K562 (cell line): ENCODE results near the gene GOPC. TPM values are rescaled to one million over a fixed set of nuclear protein-coding genes. Genes with fewer than 3 reads are reported as not detected.
A peak's percentile ranks its signal among the peaks of the same experiment; 100 is the strongest.

ENCODE experiments used
- ATF1 ChIP-seq, 2 experiments: fragments of 450-650 bp in 1 of 2; IDR thresholded peaks; 2 replicates each; pipeline ENCODE4 v1.6.1; 2016; ENCODE audit warnings: missing compliant biosample characterization in 1 of 2, missing genetic modification characterization in 1 of 2
- CREB1 ChIP-seq, 2 experiments: sonication (generic) in 1 of 2; formaldehyde crosslinking in 1 of 2; IDR thresholded peaks; 2 replicates each; pipeline versions ENCODE4 v1.6.1 to v1.8.0; 2012 to 2022; ENCODE audit warnings: inconsistent platforms in 1 of 2, mild to moderate bottlenecking in 1 of 2, missing genetic modification reagents in 1 of 2, moderate library complexity in 1 of 2
- CREM ChIP-seq: IDR thresholded peaks from 2 replicates; pipeline ENCODE4 v1.6.1; 2014; ENCODE audit warnings: antibody characterized with exemption, low read depth
- DLX4 ChIP-seq: fragments of 250-450 bp; sonication (Bioruptor Pico); IDR thresholded peaks from 2 replicates; pipeline ENCODE4 v1.6.1; 2021; ENCODE audit warnings: mild to moderate bottlenecking
- EHMT2 ChIP-seq: fragments of 450-650 bp; IDR thresholded peaks from 2 replicates; pipeline ENCODE4 v1.6.1; 2018; ENCODE audit warnings: antibody characterized with exemption
- ELF4 ChIP-seq: fragments of 450-650 bp; formaldehyde crosslinking; IDR thresholded peaks from 2 replicates; pipeline ENCODE4 v1.4.0; 2022; ENCODE audit warnings: missing genetic modification characterization
- FOXM1 ChIP-seq, 2 experiments: fragments of 450-650 bp in 1 of 2; sonication (generic) in 1 of 2; formaldehyde crosslinking in 1 of 2; IDR thresholded peaks; 2 replicates each; pipeline versions ENCODE4 v1.6.1 to v1.9.0; 2017 to 2022; ENCODE audit warnings: low read depth in 2 of 2, mild to moderate bottlenecking in 2 of 2, missing genetic modification reagents in 1 of 2, moderate library complexity in 1 of 2
- HDAC2 ChIP-seq: fragments of 450-650 bp; IDR thresholded peaks from 2 replicates; pipeline ENCODE4 v1.6.1; 2016; ENCODE audit warnings: mild to moderate bottlenecking
- HMG20A ChIP-seq: fragments of 450-650 bp; formaldehyde crosslinking; conservative IDR thresholded peaks from 2 replicates; pipeline ENCODE4 v1.4.0; 2020; ENCODE audit warnings: mild to moderate bottlenecking, mixed read lengths
- HNRNPUL1 ChIP-seq: fragments of 200-400 bp; formaldehyde crosslinking; IDR thresholded peaks from 2 replicates; pipeline ENCODE4 v1.6.1; 2017; ENCODE audit warnings: low read length
- MAFF ChIP-seq: IDR thresholded peaks from 2 replicates; pipeline ENCODE4 v1.6.1; 2012; ENCODE audit warnings: low read length, improper control_type of control experiment
- NBN ChIP-seq: fragments of 450-650 bp; IDR thresholded peaks from 2 replicates; pipeline ENCODE4 v1.6.1; 2016; ENCODE audit warnings: low read depth, mild to moderate bottlenecking
- NUFIP1 ChIP-seq: fragments of 450-650 bp; IDR thresholded peaks from 2 replicates; pipeline ENCODE4 v1.6.1; 2018; ENCODE audit not compliant: partially characterized antibody
- PHF20 ChIP-seq: fragments of 450-650 bp; IDR thresholded peaks from 2 replicates; pipeline ENCODE4 v1.6.1; 2018; ENCODE audit not compliant: partially characterized antibody
- RB1 ChIP-seq: fragments of 450-650 bp; IDR thresholded peaks from 2 replicates; pipeline ENCODE4 v1.6.1; 2017; ENCODE audit warnings: low read depth, mild to moderate bottlenecking
- SMARCA4 ChIP-seq: fragments of 450-650 bp; IDR thresholded peaks from 2 replicates; pipeline ENCODE4 v1.6.1; 2016
- SMC3 ChIP-seq: conservative IDR thresholded peaks from 2 replicates; pipeline ENCODE4 v1.6.1; 2011; ENCODE audit warnings: low read depth, low read length, improper control_type of control experiment; ENCODE audit not compliant: insufficient read depth
- SP1 ChIP-seq: sonication (generic); formaldehyde crosslinking; IDR thresholded peaks from 2 replicates; pipeline ENCODE4 v1.8.1; 2022; ENCODE audit warnings: mild to moderate bottlenecking, missing genetic modification reagents
- SRF ChIP-seq, 2 experiments: fragments of 250-450, 450-650 bp in 1 of 2; sonication (Bioruptor Pico) in 1 of 2; sonication (generic) in 1 of 2; formaldehyde crosslinking; IDR thresholded peaks; 2 replicates each; pipeline versions ENCODE4 v1.5.0 to v1.5.1; 2020 to 2022; ENCODE audit warnings: mild to moderate bottlenecking in 1 of 2, missing genetic modification reagents in 1 of 2
- TEAD4 ChIP-seq, 2 experiments: sonication (generic) in 1 of 2; formaldehyde crosslinking in 1 of 2; IDR thresholded peaks; 2 replicates each; pipeline versions ENCODE4 v1.6.1 to v1.8.0; 2012 to 2022; ENCODE audit warnings: borderline replicate concordance in 1 of 2, inconsistent platforms in 1 of 2, low read length in 1 of 2, mild to moderate bottlenecking in 1 of 2, missing genetic modification reagents in 1 of 2
- TGIF2 ChIP-seq: sonication (generic); formaldehyde crosslinking; IDR thresholded peaks from 2 replicates; pipeline ENCODE4 v1.8.1; 2022; ENCODE audit warnings: mild to moderate bottlenecking, missing genetic modification reagents, moderate library complexity
- TOE1 ChIP-seq, 2 experiments: fragments of 450-650 bp in 1 of 2; sonication (generic) in 1 of 2; formaldehyde crosslinking in 1 of 2; IDR thresholded peaks; 2 replicates each; pipeline versions ENCODE4 v1.7.1 to v1.8.0; 2016 to 2022; ENCODE audit warnings: borderline replicate concordance in 2 of 2, mild to moderate bottlenecking in 2 of 2, antibody characterized with exemption in 1 of 2, inconsistent platforms in 1 of 2, low read depth in 1 of 2, missing genetic modification reagents in 1 of 2, moderate library complexity in 1 of 2
- YBX1 ChIP-seq: fragments of 450-650 bp; IDR thresholded peaks from 2 replicates; pipeline ENCODE4 v1.7.1; 2016; ENCODE audit warnings: mild to moderate bottlenecking
- ZBTB2 ChIP-seq: fragments of 450-650 bp; IDR thresholded peaks from 2 replicates; pipeline ENCODE4 v1.6.1; 2016; ENCODE audit warnings: antibody characterized with exemption
- ZNF280A ChIP-seq: fragments of 450-650 bp; IDR thresholded peaks from 2 replicates; pipeline ENCODE4 v1.6.1; 2018; ENCODE audit warnings: mild to moderate bottlenecking, low read depth; ENCODE audit not compliant: partially characterized antibody
- ZNF695 ChIP-seq: fragments of 450-650 bp; formaldehyde crosslinking; IDR thresholded peaks from 2 replicates; pipeline ENCODE4 v1.4.0; 2020; ENCODE audit warnings: mild to moderate bottlenecking, moderate library complexity
- polyA plus RNA-seq, 8 experiments: library from polyadenylated mRNA; depleted of rRNA in 4 of 8; stranded (reverse) in 5 of 8; unstranded in 3 of 8; fragments of >200 nt; fragmentation: Nextera tagmentation in 2 of 8; fragmentation: Illumina TruSeq in 1 of 8; extraction: Ambion mirVana in 2 of 8; extraction: Trizol in 1 of 8; gene quantifications; 2 replicates each; pipeline versions ENCODE4 v1.2.1 to v1.2.3, GENCODE V29; 2011 to 2014; ENCODE audit warnings: inconsistent platforms in 1 of 8, missing spikeins in 1 of 8
- total RNA-seq, 7 experiments: library from RNA; depleted of rRNA in 6 of 7; stranded (reverse); fragments of >200 nt in 6 of 7; fragmentation: Illumina TruSeq in 2 of 7; extraction: Trizol in 2 of 7; gene quantifications; 2 replicates each; pipeline versions ENCODE4 v1.2.1 to v1.2.3, GENCODE V29; 2011 to 2021; ENCODE audit warnings: low replicate concordance in 1 of 7

GOPC gene
- total and polyA plus RNA-seq, 9 of the 15 experiments (the other 6 are each of a cell fraction or from before 2014, with no cell fraction given) = 10.0 to 32.2 (median 25.6) TPM

DNA sequence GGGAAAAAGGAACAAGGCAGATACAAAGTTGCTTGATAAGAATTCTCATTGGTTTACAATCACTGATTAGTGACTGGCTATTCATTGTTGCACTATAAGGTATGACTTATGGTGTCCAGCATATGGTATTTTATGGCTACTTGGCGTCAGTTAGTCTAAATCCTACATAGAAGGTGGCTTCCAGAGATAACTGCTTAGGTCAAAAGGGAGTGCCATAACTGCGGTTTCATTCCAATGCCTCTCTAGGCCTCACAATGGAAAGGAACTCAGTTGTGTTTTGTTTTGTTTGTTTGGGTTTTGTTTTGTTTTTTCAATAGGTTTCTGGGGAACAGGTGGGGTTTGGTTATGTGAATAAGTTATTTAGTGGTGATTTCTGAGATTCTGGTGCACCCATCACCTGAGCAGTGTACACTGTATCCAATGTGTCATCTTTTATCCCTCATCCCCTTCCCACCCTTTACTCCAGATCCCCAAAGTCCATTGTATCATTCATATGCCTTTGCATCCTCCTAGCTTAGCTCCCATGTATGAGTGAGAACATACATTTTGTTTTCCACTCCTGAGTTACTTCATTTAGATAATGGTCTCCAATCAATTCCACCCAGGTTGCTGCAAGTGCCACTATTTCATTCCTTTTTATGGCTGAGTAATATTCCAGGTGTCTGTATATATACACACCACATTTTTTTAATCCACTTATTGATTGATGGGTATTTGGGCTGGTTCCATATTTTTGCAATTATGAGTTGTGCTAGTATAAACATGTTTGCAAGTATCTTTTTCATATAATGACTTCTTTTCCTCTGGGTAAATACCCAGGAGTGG, 7.0 kb downstream of the GOPC start (continued):
- TF ChIP-seq HNRNPUL1 = no peak
- no peak for TF ChIP-seq HDAC2
- peak; percentile 75 for TF ChIP-seq FOXM1 (IDR thresholded peaks at IDR 0.05; ENCODE audit: low read depth)
- TF ChIP-seq FOXM1 (CRISPR knock-in tag; IDR thresholded peaks at IDR 0.05; ENCODE audit: low read depth) = no peak
- no peak for TF ChIP-seq SMC3
- peak; percentile 89 for TF ChIP-seq TEAD4 (IDR thresholded peaks at IDR 0.05; ENCODE audit: low read length)
- no peak for TF ChIP-seq TEAD4 (CRISPR knock-in tag; IDR thresholded peaks at IDR 0.05; ENCODE audit: borderline replicate concordance)
- TF ChIP-seq SMARCA4 = peak; percentile 75
- TF ChIP-seq ZBTB2 = no peak
- no peak for TF ChIP-seq ZNF280A
- no peak for TF ChIP-seq RB1
- no peak for TF ChIP-seq ATF1 (CRISPR knock-in tag; IDR thresholded peaks at IDR 0.05)
- peak; percentile 37; the same call in 1 of the 2 replicates for TF ChIP-seq ATF1 (tag; IDR thresholded peaks at IDR 0.05)
- TF ChIP-seq TOE1 (IDR thresholded peaks at IDR 0.05; ENCODE audit: borderline replicate concordance) = no peak
- TF ChIP-seq TOE1 (CRISPR knock-in tag; IDR thresholded peaks at IDR 0.05; ENCODE audit: borderline replicate concordance, low read depth) = no peak
- no peak for TF ChIP-seq HMG20A (CRISPR knock-in tag)
- no peak for TF ChIP-seq NBN
- TF ChIP-seq DLX4 (CRISPR knock-in tag) = no peak
- TF ChIP-seq MAFF = no peak
- peak; percentile 61; the same call in 1 of the 2 replicates for TF ChIP-seq CREM
- no peak; a peak in 1 of 4 replicates for TF ChIP-seq SRF (CRISPR knock-in tag; IDR thresholded peaks at IDR 0.05)
- peak; percentile 52; the same call in 1 of the 2 replicates for TF ChIP-seq CREB1 (IDR thresholded peaks at IDR 0.05)
- TF ChIP-seq CREB1 (CRISPR knock-in tag; IDR thresholded peaks at IDR 0.05) = no peak
- TF ChIP-seq PHF20 = no peak
- TF ChIP-seq ELF4 (CRISPR knock-in tag) = no peak
- TF ChIP-seq EHMT2 = peak; percentile 89
- TF ChIP-seq TGIF2 (CRISPR knock-in tag) = no peak
- peak; percentile 23; the same call in 1 of the 2 replicates for TF ChIP-seq SP1
- TF ChIP-seq YBX1 = no peak
- no peak for TF ChIP-seq NUFIP1
- no peak for TF ChIP-seq ZNF695 (CRISPR knock-in tag)
